DND-41 (cell line): ENCODE measurements around the gene AREG.

Experiments
- ATAC-seq: fragments of 200-7000 bp; cut with Tn5 transposase; 3 replicates; pipeline ENCODE4 v1.9.1; 2021; ENCODE audit warnings: low read depth; ENCODE audit not compliant: insufficient read depth
- DNase-seq: peaks from one replicate; pipeline ENCODE4 v3.0.0-alpha.2; 2020
- H2AFZ ChIP-seq: 2 replicates; pipeline ENCODE4 v1.6.0; 2012; ENCODE audit warnings: low read depth, low read length
- H3K27ac ChIP-seq: 2 replicates; pipeline ENCODE4 v1.5.1; 2012; ENCODE audit warnings: low read length, inconsistent platforms
- H3K27me3 ChIP-seq: fragments of 200-600 bp; sonication (generic); 2 replicates; pipeline ENCODE4 v1.6.0; 2012; ENCODE audit warnings: low read length, mild to moderate bottlenecking, inconsistent platforms; ENCODE audit not compliant: insufficient read depth, poor library complexity
- H3K36me3 ChIP-seq: 2 replicates; pipeline ENCODE4 v1.5.1; 2012; ENCODE audit warnings: low read length, inconsistent platforms; ENCODE audit not compliant: insufficient read depth
- H3K4me1 ChIP-seq: 2 replicates; pipeline ENCODE4 v1.5.1; 2012; ENCODE audit warnings: mild to moderate bottlenecking, low read length; ENCODE audit not compliant: insufficient read depth
- H3K4me2 ChIP-seq: 2 replicates; pipeline ENCODE4 v1.6.0; 2012; ENCODE audit warnings: mild to moderate bottlenecking, moderate library complexity, low read length, inconsistent platforms; ENCODE audit not compliant: insufficient read depth
- H3K4me3 ChIP-seq, 2 experiments: fragments of 200-600 bp in 1 of 2; shearing (Covaris generic) in 1 of 2; 2 replicates each; pipeline ENCODE4 v1.5.1; 2012 to 2016; ENCODE audit warnings: inconsistent platforms in 2 of 2, low read length in 2 of 2, mild to moderate bottlenecking in 2 of 2, low read depth in 1 of 2, moderate library complexity in 1 of 2
- H3K79me2 ChIP-seq: 2 replicates; pipeline ENCODE4 v1.6.0; 2012; ENCODE audit warnings: low read length, inconsistent platforms; ENCODE audit not compliant: insufficient read depth
- H3K9ac ChIP-seq: 2 replicates; pipeline ENCODE4 v1.6.0; 2012; ENCODE audit warnings: low read depth, mild to moderate bottlenecking, inconsistent platforms, low read length, moderate library complexity
- H3K9me3 ChIP-seq: 2 replicates; pipeline ENCODE4 v1.5.1; 2012; ENCODE audit warnings: low read length, moderate library complexity, mild to moderate bottlenecking, inconsistent platforms; ENCODE audit not compliant: insufficient read depth, severe bottlenecking
- H4K20me1 ChIP-seq: 2 replicates; pipeline ENCODE4 v1.6.0; 2012; ENCODE audit warnings: low read length; ENCODE audit not compliant: insufficient read depth
- CTCF ChIP-seq: IDR thresholded peaks from 2 replicates; pipeline ENCODE4 v1.5.1; 2012; ENCODE audit warnings: borderline replicate concordance, low read length, moderate library complexity, mild to moderate bottlenecking; ENCODE audit not compliant: poor library complexity, severe bottlenecking; ENCODE audit errors: extremely low read depth
- EZH2 ChIP-seq: IDR thresholded peaks from 3 replicates; pipeline ENCODE4 v1.6.1; 2012; ENCODE audit warnings: borderline replicate concordance, low read depth, mild to moderate bottlenecking, moderate library complexity, low read length, inconsistent platforms; ENCODE audit not compliant: severe bottlenecking

The AREG gene

GRCh38 chr4:74456056-74456744 lies 11.3 kb downstream of the AREG start:
- Histone ChIP-seq H3K27ac (no peak overlapping the region), H3K79me2 (no peaks in the 10 kb centered on the region), H3K9me3 (no peaks in the 10 kb centered on the region), H3K27me3 (no peaks in the 10 kb centered on the region), H3K4me3 (no peak overlapping the region), H3K4me1 (no peaks in the 10 kb centered on the region), H2AFZ (no peak overlapping the region), H3K36me3 (no peaks in the 10 kb centered on the region), H3K9ac (no peak overlapping the region), H4K20me1 (no peaks in the 10 kb centered on the region), H3K4me2 (no peak overlapping the region)
- TF ChIP-seq CTCF (no peak), EZH2 (no peak)
- DNase-seq (no peak), ATAC-seq (no peak)

- no peaks in the 10 kb centered on the region for H3K79me2 ChIP-seq
- no peak overlapping the region for H3K4me3 ChIP-seq
- DNase-seq (no peak), ATAC-seq (no peak)
- no peak overlapping the region for H3K9ac ChIP-seq
- H3K36me3 ChIP-seq, result no peaks in the 10 kb centered on the region
- no peaks in the 10 kb centered on the region for H3K4me1 ChIP-seq
- H3K9me3 ChIP-seq, result no peaks in the 10 kb centered on the region
- H2AFZ ChIP-seq, result no peak overlapping the region
- no peaks in the 10 kb centered on the region for H4K20me1 ChIP-seq
- H3K27me3 ChIP-seq, result no peaks in the 10 kb centered on the region
- TF ChIP-seq EZH2, result no peak
- TF ChIP-seq CTCF, result no peak
- H3K27ac ChIP-seq, result no peak overlapping the region
- H3K4me2 ChIP-seq, result no peak overlapping the region
Measured at GRCh38 chr4:74456849-74457395, 12.0 kb downstream of the AREG start.

- no peak overlapping the region for H2AFZ ChIP-seq
- H3K36me3 ChIP-seq, result no peaks in the 10 kb centered on the region
- no peak overlapping the region for H3K9ac ChIP-seq
- H3K4me2 ChIP-seq, result no peak overlapping the region
- H4K20me1 ChIP-seq, result no peaks in the 10 kb centered on the region
- H3K4me1 ChIP-seq, result no peaks in the 10 kb centered on the region
- H3K27me3 ChIP-seq, result no peaks in the 10 kb centered on the region
- no peak for ATAC-seq
- no peaks in the 10 kb centered on the region for H3K9me3 ChIP-seq
- no peak overlapping the region for H3K4me3 ChIP-seq
- DNase-seq, result no peak
- no peak for TF ChIP-seq CTCF
- no peak for TF ChIP-seq EZH2
- no peak overlapping the region for H3K27ac ChIP-seq
- no peaks in the 10 kb centered on the region for H3K79me2 ChIP-seq
Measured at GRCh38 chr4:74460833-74461232, 15.9 kb downstream of the AREG start.
